HG02571 (cell line): ENCODE results near the gene CA9.

Source experiments
- ATAC-seq: cut with Tn5 transposase; IDR thresholded peaks from one replicate; pipeline ENCODE4 v1.9.1; 2021; ENCODE audit warnings: mild to moderate bottlenecking, moderate library complexity; ENCODE audit not compliant: unreplicated experiment

CA9 gene

GRCh38 chr9:35690614-35691333, 17.0 kb downstream of the CA9 start:
- no peak for ATAC-seq

GRCh38 chr9:35691334-35691650, 17.6 kb downstream of the CA9 start:
- ATAC-seq = no peak

GRCh38 chr9:35691757-35692301, 18.1 kb downstream of the CA9 start:
- no peak for ATAC-seq

GRCh38 chr9:35695943-35696401, 22.2 kb downstream of the CA9 start:
- no peak for ATAC-seq

DNA sequence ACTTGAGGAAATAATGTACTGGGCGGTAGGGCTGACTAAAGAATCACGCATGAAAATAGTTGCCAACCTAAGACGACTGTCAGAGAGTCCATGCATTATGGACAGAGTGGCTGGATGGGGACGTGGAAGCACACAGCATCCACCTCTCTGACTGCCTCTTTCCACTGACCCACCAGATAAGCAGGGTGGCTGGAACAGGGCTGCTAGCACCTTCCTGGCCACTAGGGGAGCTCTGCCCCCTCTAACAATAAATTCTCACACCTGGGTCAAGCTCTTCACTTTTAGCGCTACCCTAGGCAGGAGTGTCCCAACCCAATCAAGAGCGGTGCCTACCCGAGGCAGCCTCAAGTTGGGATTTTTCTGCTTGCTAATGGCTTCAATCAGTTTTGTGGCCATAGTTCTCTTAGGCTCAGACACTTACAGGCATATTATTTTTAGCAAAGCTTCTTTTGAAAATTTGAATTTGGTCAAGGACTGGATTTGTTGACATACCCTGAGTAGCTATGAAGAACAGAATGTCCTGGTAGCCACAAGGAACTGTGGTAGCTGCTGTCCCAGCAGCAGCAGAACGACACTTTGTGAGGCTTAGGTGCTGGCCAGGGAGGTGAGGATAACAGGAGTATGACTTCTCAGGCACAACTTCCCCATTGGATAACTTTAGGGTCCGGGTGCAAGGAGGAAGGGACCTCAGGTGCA, 22.9 kb downstream of the CA9 start:
- ATAC-seq = no peak

- ATAC-seq = no peak
These were observed 23.8 kb downstream of the CA9 start for GRCh38 chr9:35697486-35697885.

- ATAC-seq = no peak
These were observed 24.5 kb downstream of the CA9 start for GRCh38 chr9:35698231-35698630.

DNA sequence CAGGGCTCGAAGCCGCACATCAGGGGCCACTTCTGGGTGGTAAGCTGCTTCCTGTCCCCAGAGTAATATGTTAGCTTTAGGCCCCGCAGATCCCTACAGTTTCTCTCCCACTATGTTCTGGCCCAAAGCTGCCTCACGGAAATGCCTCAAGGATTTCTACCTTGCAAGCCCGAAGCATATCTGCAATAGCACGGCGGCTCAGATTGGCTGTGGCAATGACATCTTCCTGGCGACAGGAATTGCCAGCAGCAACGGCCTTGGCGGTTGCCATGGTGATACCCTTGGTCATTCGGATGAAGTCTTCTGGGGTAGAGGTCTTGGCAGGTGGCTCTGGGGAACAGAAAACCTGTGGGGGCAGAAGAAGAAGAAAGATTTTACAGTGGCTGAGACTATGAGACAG, 26.3 kb downstream of the CA9 start:
- no peak for ATAC-seq

GRCh38 chr9:35700942-35701341, 27.2 kb downstream of the CA9 start:
- no peak for ATAC-seq

DNA sequence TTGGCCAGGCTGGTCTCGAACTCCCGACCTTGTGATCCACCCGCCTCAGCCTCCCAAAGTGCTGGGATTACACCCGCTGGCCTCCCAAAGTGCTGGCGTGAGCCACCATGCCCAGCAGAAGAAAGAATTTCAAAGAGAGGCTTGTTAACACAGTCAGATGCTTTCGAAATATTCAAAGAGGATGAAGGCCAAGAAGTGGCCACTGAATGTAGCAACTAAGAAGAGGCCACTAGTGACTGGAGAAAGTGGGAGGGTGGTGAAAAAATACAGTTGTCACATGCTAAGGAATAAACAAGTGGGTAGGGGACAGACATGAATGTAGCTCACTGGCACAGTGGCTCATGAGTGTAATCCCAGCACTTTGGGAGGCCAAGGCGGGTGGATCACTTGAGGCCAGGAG, 29.0 kb downstream of the CA9 start:
- ATAC-seq = no peak

DNA sequence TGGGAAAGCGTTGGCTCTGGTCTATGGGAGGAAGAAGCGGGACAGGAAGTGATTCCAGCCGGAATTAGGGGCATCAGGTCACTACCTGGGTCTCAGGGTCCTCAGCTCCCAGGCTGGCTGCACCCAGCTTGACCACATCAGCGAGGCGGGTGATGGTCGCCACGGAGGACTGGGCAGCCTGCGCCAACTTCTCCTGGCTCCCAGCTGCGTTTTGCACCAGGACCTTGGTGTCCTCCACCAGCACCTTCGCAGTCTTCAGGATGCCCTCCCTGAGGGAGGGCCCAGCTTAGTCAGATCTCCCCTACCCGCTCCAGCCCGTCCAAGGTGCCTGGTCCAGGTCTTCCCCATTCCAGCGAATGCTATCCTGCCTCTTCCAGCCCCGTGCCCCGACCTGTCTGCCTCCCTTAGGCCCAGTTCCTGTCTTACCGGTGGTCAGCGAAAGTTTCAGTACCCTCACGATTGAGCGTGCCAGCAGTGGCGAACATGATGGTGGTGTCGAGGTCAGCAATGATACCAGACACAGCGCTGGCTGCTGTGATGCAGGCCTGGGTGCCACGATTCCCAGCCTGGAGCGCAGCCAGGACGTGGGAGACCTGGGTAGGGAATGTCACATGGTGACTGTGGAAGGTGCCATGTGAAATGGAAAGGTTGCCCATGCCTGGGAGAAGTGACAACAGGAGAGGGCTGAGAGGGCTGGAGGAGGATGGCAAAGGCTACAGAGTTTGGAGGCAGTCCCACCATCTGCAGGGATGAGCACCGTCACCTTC, 30.4 kb downstream of the CA9 start:
- ATAC-seq = no peak

DNA sequence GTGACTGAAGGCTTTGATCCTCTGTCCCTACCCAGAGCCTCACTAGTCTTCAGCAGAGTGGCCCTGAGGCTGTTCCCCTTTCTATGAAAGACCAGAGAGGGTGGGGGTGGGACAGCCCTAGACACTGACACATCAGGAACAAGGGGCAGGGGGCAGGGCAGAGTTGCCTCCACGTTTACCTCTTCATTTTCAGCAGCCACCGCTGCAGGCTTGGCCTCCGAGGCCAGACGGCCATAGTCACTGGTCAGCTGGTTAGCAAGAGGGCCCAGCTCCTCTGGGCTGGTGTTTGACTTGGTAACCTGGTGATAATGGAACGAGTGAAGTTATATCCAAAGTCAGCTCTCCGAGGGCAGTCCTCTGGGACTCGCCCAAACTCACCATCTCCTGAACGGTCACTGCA, 31.6 kb downstream of the CA9 start:
- no peak for ATAC-seq

GRCh38 chr9:35705836-35706430, 32.2 kb downstream of the CA9 start:
- no peak for ATAC-seq

DNA sequence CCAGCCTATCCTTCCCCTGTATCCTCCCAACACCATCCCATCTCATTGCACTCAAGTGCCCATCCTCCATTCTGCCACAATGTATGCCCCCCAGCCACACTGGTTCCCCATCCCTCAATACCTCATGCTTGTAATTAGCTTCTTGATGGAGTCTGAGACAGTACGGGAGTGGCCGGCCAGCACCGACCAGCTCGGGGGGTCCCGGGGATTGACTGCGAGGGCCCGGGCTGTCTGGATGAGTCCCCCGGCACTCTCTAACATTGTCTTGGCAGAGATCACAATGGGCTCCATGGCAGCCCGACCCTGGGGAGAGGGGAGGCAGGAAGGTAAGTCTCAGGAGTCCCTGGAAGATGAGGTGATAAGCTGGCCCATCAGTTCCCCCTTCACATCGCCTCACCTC, 33.2 kb downstream of the CA9 start:
- no peak for ATAC-seq

DNA sequence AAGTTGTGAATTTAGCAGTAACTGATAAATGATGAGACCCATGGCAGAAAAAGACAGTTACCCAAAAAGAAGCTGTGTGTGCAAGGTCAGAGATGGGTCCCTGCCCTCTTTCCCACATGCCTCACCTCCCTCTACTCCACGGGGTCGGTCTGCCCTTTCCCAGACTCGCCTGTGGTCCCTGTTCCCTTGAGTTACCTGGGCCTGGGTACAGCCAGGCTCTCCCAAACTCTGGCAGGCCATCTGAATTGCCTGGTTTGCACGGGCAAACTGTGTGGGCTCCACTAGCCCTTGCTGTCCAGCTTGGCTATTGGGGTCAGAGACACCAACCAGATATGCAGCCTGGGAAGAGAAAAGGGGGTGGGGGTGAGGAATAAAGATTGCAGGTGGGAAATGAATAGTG, 34.4 kb downstream of the CA9 start:
- ATAC-seq = no peak

DNA sequence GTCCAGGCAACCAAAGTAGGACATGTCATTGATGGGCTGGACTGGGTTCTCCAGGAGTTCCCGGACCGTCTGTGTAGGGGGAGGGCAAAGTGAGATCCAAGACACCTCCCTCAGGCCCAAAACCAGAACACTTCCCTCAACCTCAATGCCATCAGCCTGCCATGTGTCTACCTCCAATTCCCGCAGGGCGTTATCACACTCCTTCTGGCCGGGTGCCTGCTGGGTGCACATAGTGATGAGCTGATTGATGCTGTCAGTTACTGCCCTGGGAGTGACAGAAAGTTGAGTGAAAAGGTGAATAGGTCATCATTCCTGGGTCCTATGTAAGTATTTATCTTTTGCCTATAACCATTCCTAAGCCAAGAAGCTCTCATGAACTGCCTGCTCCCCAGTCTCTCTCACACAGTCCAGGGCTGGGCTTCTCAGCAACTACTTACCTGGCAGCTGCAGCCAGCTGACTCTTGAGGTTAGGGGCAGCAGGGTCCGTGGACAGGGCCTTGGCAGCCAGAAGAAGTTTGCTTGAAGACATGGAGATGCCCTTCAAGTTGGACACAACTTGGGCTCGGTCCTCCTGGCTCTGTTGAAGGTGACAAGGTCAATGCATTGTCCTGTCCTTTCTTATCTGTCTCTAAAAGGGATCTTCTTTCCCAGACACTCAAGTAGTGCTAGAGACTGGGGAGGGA, 37.2 kb downstream of the CA9 start:
- no peak for ATAC-seq

- ATAC-seq = no peak
These were observed 38.0 kb downstream of the CA9 start for GRCh38 chr9:35711501-35712428.

GRCh38 chr9:35712762-35713400, 39.2 kb downstream of the CA9 start:
- no peak for ATAC-seq

GRCh38 chr9:35713578-35713977, 39.9 kb downstream of the CA9 start:
- ATAC-seq = no peak
